ENCODE measurements around the gene PITPNC1. TPM values are rescaled to one million over a fixed set of nuclear protein-coding genes. Genes with fewer than 3 reads are reported as not detected.

PITPNC1 gene
- total RNA-seq, 4 donors from 2014 or later: 14.1 to 35.5 (median 31.8) TPM

GRCh38 chr17:67652433-67652832 is 275.4 kb downstream of the PITPNC1 start:
- no peak for TF ChIP-seq EP300 (IDR thresholded peaks at IDR 0.05)
- no peak for TF ChIP-seq POLR2A (IDR thresholded peaks at IDR 0.05; ENCODE audit: low read depth)
- no peak for TF ChIP-seq POLR2AphosphoS5 (IDR thresholded peaks at IDR 0.05)
- TF ChIP-seq CTCF (IDR thresholded peaks at IDR 0.05): no peak
- Histone ChIP-seq H3K27ac (replicated peaks in 1 of 4) (no peak overlapping the region), H3K9me3 (no peaks in the 10 kb centered on the region), H3K27me3 (no peaks in the 10 kb centered on the region), H3K4me3 (no peak overlapping the region), H3K4me1 (peaks cover 15 to 39% (median 29%) of the 10 kb centered on the region in 4 donors), H3K36me3 (peaks cover 0 to 13% (median 2%) of the 10 kb centered on the region in 4 donors)
- WGBS: 99% methylated on average over 14 of the region's 14 CpGs
- no peak for DNase-seq (ENCODE audit: extremely low spot score)
- intact Hi-C loops (cut with DNase I): no loop called here

GRCh38 chr17:67655478-67656148 is 278.5 kb downstream of the PITPNC1 start:
- Histone ChIP-seq H3K27me3 (no peaks in the 10 kb centered on the region), H3K9me3 (no peaks in the 10 kb centered on the region), H3K4me3 (no peak overlapping the region), H3K4me1 (peaks cover 3 to 19% (median 14%) of the 10 kb centered on the region in 4 donors), H3K36me3 (peaks cover 0 to 13% (median 2%) of the 10 kb centered on the region in 4 donors), H3K27ac (replicated peaks in 1 of 4) (no peak overlapping the region)
- DNase-seq (ENCODE audit: extremely low spot score): no peak
- no peak for TF ChIP-seq EP300 (IDR thresholded peaks at IDR 0.05)
- TF ChIP-seq CTCF (IDR thresholded peaks at IDR 0.05): no peak
- TF ChIP-seq POLR2AphosphoS5 (IDR thresholded peaks at IDR 0.05): no peak
- TF ChIP-seq POLR2A (IDR thresholded peaks at IDR 0.05; ENCODE audit: low read depth): no peak
- intact Hi-C loops (cut with DNase I): no loop called here
- 92% methylated on average over 7 of the region's 7 CpGs for WGBS

GRCh38 chr17:67656494-67657203 is 279.6 kb downstream of the PITPNC1 start:
- no peak overlapping the region for H3K27ac ChIP-seq (replicated peaks in 1 of 4)
- H3K27me3 ChIP-seq: no peaks in the 10 kb centered on the region
- H3K4me1 ChIP-seq: peaks cover 0 to 9% (median 3%) of the 10 kb centered on the region in 4 donors
- no peak for TF ChIP-seq EP300 (IDR thresholded peaks at IDR 0.05)
- TF ChIP-seq POLR2A (IDR thresholded peaks at IDR 0.05; ENCODE audit: low read depth): no peak
- 84% methylated on average over 8 of the region's 8 CpGs for WGBS
- DNase-seq (ENCODE audit: extremely low spot score): no peak
- H3K9me3 ChIP-seq: no peaks in the 10 kb centered on the region
- peaks cover 0 to 13% (median 2%) of the 10 kb centered on the region in 4 donors for H3K36me3 ChIP-seq
- intact Hi-C loops (cut with DNase I): no loop called here
- no peak overlapping the region for H3K4me3 ChIP-seq

DNA sequence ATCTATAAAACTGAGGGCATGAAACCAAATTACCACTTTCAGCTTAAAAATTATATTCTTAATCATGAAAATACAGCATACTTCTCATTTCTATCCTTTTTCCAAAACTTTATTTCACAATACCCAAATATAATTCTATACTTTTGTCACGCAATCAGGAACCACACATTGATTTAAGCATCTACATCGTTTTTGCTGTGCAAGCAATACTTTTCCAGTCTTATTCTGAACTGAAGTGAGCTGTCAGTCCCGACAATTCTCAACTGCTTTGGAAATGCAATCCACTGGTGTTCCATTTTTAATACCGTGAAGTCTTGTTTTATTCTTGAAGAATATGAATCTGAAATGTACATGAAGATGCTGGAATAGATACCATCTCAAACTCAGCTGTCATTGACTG is 280.5 kb downstream of the PITPNC1 start:
- TF ChIP-seq EP300 (IDR thresholded peaks at IDR 0.05) (no peak), POLR2A (IDR thresholded peaks at IDR 0.05; ENCODE audit: low read depth) (no peak)
- Histone ChIP-seq H3K9me3 (no peaks in the 10 kb centered on the region), H3K4me1 (no peaks in the 10 kb centered on the region), H3K4me3 (no peak overlapping the region), H3K27ac (replicated peaks in 1 of 4) (no peak overlapping the region), H3K36me3 (peaks cover 0 to 9% (median 2%) of the 10 kb centered on the region in 4 donors), H3K27me3 (no peaks in the 10 kb centered on the region)
- no peak for DNase-seq (ENCODE audit: extremely low spot score)
- intact Hi-C loops (cut with DNase I): no loop called here
- WGBS: 93% methylated on average over 4 of the region's 4 CpGs

- H3K36me3 ChIP-seq: peaks cover 0 to 5% (median 2%) of the 10 kb centered on the region in 4 donors
- 97% methylated on average over 4 of the region's 4 CpGs for WGBS
- H3K9me3 ChIP-seq: no peaks in the 10 kb centered on the region
- TF ChIP-seq POLR2AphosphoS5 (IDR thresholded peaks at IDR 0.05) (no peak), EP300 (IDR thresholded peaks at IDR 0.05) (no peak), CTCF (IDR thresholded peaks at IDR 0.05) (no peak), POLR2A (IDR thresholded peaks at IDR 0.05; ENCODE audit: low read depth) (no peak)
- H3K4me3 ChIP-seq: no peak overlapping the region
- H3K4me1 ChIP-seq: no peaks in the 10 kb centered on the region
- H3K27ac ChIP-seq (replicated peaks in 1 of 4): no peak overlapping the region
- H3K27me3 ChIP-seq: no peaks in the 10 kb centered on the region
- DNase-seq (ENCODE audit: extremely low spot score): no peak
- intact Hi-C loops (cut with DNase I): no loop called here
Measured at GRCh38 chr17:67658265-67658664, 281.2 kb downstream of the PITPNC1 start.

Measured in esophagus muscularis mucosa (tissue), 4 donors.